GM12801 (cell line): Measurements from ENCODE around the gene ITPR1.

ENCODE experiments used
- CTCF ChIP-seq: IDR thresholded peaks from one replicate; pipeline ENCODE4 v1.5.1; 2011; ENCODE audit warnings: control low read depth; ENCODE audit not compliant: insufficient read length; ENCODE audit errors: extremely low read depth

The ITPR1 gene

GRCh38 chr3:4493941-4494894, 1.1 kb downstream of the ITPR1 start:
- TF ChIP-seq CTCF = no peak

- no peak for TF ChIP-seq CTCF
Observed at GRCh38 chr3:4494895-4495264, 1.7 kb downstream of the ITPR1 start.

DNA sequence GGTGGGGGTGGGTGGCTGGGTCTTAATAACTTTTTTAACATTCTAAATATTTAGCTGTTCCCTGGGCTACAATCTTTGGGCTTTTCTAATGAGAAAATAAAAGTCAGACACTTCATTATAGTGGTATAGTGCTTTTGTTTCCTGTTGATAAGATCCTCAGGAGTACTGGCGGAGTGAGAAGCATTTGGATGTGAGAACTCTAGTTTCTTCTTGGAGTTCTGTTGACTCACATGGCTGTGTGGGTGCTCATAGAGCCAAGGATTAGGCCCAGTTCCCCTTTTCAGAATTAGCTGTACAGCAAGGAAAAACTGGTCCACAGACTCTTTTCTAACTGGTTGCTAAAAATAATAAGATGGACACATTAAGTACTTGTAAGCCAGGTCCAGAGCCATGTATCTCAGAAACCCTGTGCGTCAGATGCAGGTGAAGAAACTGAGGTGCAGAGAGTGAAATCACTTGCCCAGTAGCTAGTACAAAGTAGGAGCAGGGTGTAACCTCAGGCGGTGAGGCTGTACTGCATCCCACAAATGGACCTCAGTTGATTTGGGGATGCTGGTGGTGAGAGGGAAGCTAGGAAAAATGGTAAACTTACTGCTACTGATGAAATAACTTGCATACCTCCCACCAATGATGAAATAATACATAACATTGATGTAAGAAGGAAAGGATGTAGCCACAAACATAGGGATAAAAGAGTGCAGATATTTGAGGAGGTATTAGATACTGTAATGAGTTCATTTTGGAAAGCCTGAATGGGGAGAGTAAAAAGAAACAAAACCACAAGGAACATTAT, 2.3 kb downstream of the ITPR1 start:
- no peak for TF ChIP-seq CTCF

DNA sequence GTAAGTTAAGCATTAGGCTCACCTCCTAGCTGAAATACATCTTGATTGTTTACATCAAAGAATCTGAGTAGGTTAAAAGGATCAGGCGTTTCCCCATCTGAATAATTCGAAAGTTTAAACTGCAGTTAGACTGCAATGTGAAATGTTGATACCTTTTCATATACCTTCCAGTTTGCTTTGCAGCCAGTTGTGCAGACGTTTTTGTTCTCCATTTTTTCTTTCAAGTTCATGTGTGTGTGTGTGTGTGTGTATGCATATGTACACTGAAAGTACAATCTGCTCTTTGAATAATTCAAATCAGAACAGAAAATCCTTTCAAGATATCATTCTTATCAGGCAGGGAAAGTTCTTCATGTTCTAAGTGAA, 2.9 kb downstream of the ITPR1 start:
- no peak for TF ChIP-seq CTCF

- TF ChIP-seq CTCF = no peak
Observed at GRCh38 chr3:4497005-4497692, 4.0 kb downstream of the ITPR1 start.

DNA sequence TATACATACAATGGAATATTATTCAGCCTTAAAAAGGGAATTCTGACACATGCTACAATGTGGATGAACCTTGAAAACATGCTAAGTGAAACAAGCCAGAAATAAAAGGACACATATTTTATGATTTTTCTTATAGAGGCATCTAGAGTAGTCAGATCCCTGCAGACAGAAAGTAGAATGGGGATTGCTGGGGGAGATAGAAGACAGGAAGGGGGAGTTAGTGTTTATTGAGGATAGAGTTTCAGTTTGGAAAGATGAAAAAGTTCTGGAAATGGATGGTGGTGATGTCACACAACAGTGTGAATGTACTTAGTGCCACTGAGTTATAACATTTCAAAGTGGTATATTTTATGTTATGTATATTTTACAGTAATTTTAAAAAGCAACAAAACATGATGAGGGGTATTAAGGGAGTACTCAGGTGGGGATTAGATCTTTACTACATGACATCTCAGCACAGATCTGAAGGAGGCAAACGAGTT, 4.7 kb downstream of the ITPR1 start:
- no peak for TF ChIP-seq CTCF

DNA sequence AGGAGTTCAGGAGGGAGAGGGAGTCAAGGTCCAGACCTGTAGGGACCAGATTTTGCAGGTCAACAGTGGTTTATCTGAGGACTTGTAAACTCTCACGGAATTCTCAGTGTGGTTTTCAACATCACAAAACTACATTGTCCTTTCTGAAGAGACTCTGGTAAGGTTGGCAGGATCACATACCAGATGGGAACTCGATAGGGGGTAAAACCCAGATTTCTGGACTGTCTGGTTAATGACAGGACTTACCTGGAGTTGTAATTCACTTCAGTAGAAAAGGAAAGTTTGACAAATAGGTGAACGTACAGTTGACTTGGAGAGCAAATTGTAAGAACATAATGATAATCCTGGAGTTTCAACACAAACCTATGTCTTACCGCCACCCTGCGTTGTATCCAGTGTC, 5.3 kb downstream of the ITPR1 start:
- TF ChIP-seq CTCF = no peak
